H9 (cell line): Measurements from ENCODE around the gene BORA. TPM values are rescaled to one million over a fixed set of nuclear protein-coding genes. Genes with fewer than 3 reads are reported as not detected.

Experiments used
- DNase-seq: peaks from one replicate; pipeline ENCODE4 v3.0.0-alpha.2; 2017
- H2AFZ ChIP-seq: one replicate; pipeline ENCODE4 v1.6.1; 2013; ENCODE audit warnings: mild to moderate bottlenecking, low read length, control low read depth, moderate library complexity
- H2AK5ac ChIP-seq: 2 replicates; pipeline ENCODE4 v1.6.1; 2013; ENCODE audit warnings: low read length, control low read depth, mixed read lengths; ENCODE audit not compliant: insufficient read length
- H2BK120ac ChIP-seq: one replicate; pipeline ENCODE4 v1.6.1; 2013; ENCODE audit warnings: low read depth, mild to moderate bottlenecking, low read length, control low read depth, inconsistent platforms; ENCODE audit not compliant: poor library complexity, severe bottlenecking
- H2BK12ac ChIP-seq: 2 replicates; pipeline ENCODE4 v1.6.1; 2013; ENCODE audit warnings: low read length, control low read depth, mixed read lengths, low read depth; ENCODE audit not compliant: insufficient read length
- H2BK15ac ChIP-seq: 2 replicates; pipeline ENCODE4 v1.6.1; 2013; ENCODE audit warnings: low read depth, low read length, control low read depth
- H2BK20ac ChIP-seq: one replicate; pipeline ENCODE4 v1.6.1; 2013; ENCODE audit warnings: low read depth, mild to moderate bottlenecking, low read length, control low read depth, inconsistent platforms; ENCODE audit not compliant: poor library complexity, severe bottlenecking
- H2BK5ac ChIP-seq: 2 replicates; pipeline ENCODE4 v1.6.1; 2013; ENCODE audit warnings: low read length, control low read depth, mixed read lengths; ENCODE audit not compliant: insufficient read length
- H3K14ac ChIP-seq: 2 replicates; pipeline ENCODE4 v1.6.1; 2013; ENCODE audit warnings: low read length, control low read depth; ENCODE audit not compliant: insufficient read depth
- H3K18ac ChIP-seq: 2 replicates; pipeline ENCODE4 v1.6.1; 2013; ENCODE audit warnings: low read depth, mild to moderate bottlenecking, mixed read lengths, low read length, control low read depth; ENCODE audit not compliant: insufficient read length
- H3K23ac ChIP-seq: 2 replicates; pipeline ENCODE4 v1.6.1; 2013; ENCODE audit warnings: low read length, control low read depth, mixed read lengths, low read depth; ENCODE audit not compliant: insufficient read length
- H3K23me2 ChIP-seq: 2 replicates; pipeline ENCODE4 v1.6.1; 2013; ENCODE audit warnings: low read depth, mild to moderate bottlenecking, mixed read lengths, low read length, control low read depth; ENCODE audit not compliant: insufficient read length, poor library complexity, severe bottlenecking
- H3K27ac ChIP-seq: 2 replicates; pipeline ENCODE4 v1.5.1; 2013; ENCODE audit warnings: low read length, control low read depth, mixed read lengths, low read depth; ENCODE audit not compliant: insufficient read length
- H3K27me3 ChIP-seq: 2 replicates; pipeline ENCODE4 v1.6.1; 2013; ENCODE audit warnings: low read length, control low read depth, inconsistent platforms; ENCODE audit not compliant: insufficient read depth
- H3K4ac ChIP-seq: 2 replicates; pipeline ENCODE4 v1.6.1; 2013; ENCODE audit warnings: low read depth, mild to moderate bottlenecking, control low read depth, inconsistent platforms, low read length, moderate library complexity
- H3K4me1 ChIP-seq: 2 replicates; pipeline ENCODE4 v1.6.1; 2013; ENCODE audit warnings: low read length, control low read depth, inconsistent platforms; ENCODE audit not compliant: insufficient read depth
- H3K4me2 ChIP-seq: 2 replicates; pipeline ENCODE4 v1.6.1; 2013; ENCODE audit warnings: low read length, control low read depth, mixed read lengths; ENCODE audit not compliant: insufficient read length, insufficient read depth
- H3K56ac ChIP-seq: 2 replicates; pipeline ENCODE4 v1.6.1; 2013; ENCODE audit warnings: low read depth, mild to moderate bottlenecking, mixed read lengths, low read length, control low read depth; ENCODE audit not compliant: insufficient read length
- H3K79me1 ChIP-seq: 2 replicates; pipeline ENCODE4 v1.6.1; 2013; ENCODE audit warnings: low read depth, mild to moderate bottlenecking, moderate library complexity, low read length, control low read depth, inconsistent platforms; ENCODE audit not compliant: insufficient read depth, poor library complexity, severe bottlenecking
- H3K79me2 ChIP-seq: 2 replicates; pipeline ENCODE4 v1.6.1; 2013; ENCODE audit warnings: low read length, control low read depth, inconsistent platforms; ENCODE audit not compliant: insufficient read depth
- H3K9ac ChIP-seq: 2 replicates; pipeline ENCODE4 v1.6.1; 2013; ENCODE audit warnings: low read length, control low read depth, mixed read lengths; ENCODE audit not compliant: insufficient read length; ENCODE audit errors: extremely low read depth
- H3K9me3 ChIP-seq: one replicate; pipeline ENCODE4 v1.6.1; 2013; ENCODE audit warnings: low read depth, low read length, inconsistent platforms; ENCODE audit not compliant: control insufficient read depth
- H3T11ph ChIP-seq: one replicate; pipeline ENCODE4 v1.6.1; 2013; ENCODE audit warnings: mild to moderate bottlenecking, low read length, control low read depth, inconsistent platforms
- H4K20me1 ChIP-seq: one replicate; pipeline ENCODE4 v1.6.1; 2013; ENCODE audit not compliant: control insufficient read depth, insufficient read length, insufficient read depth
- H4K5ac ChIP-seq: 2 replicates; pipeline ENCODE4 v1.6.1; 2013; ENCODE audit warnings: low read depth, mild to moderate bottlenecking, mixed read lengths, low read length, control low read depth; ENCODE audit not compliant: insufficient read length
- H4K8ac ChIP-seq: replicated peaks from 2 replicates; pipeline ENCODE4 v1.6.1; 2013; ENCODE audit warnings: low read length, control low read depth, mixed read lengths, low read depth; ENCODE audit not compliant: insufficient read length
- H4K91ac ChIP-seq: 2 replicates; pipeline ENCODE4 v1.6.1; 2013; ENCODE audit warnings: low read depth, mild to moderate bottlenecking, moderate library complexity, mixed read lengths, low read length, control low read depth; ENCODE audit not compliant: insufficient read length
- H3K27ac Mint-ChIP-seq, 3 experiments: 2 replicates in 2 of 3; 3 replicates in 1 of 3; pipeline ENCODE4 v1.8.0; 2020 to 2021; ENCODE audit warnings: mixed read lengths in 3 of 3, mild to moderate bottlenecking in 1 of 3, moderate library complexity in 1 of 3
- H3K27me3 Mint-ChIP-seq: 2 replicates; pipeline ENCODE4 v1.8.0; 2021; ENCODE audit warnings: low read depth, mild to moderate bottlenecking, moderate library complexity, mixed read lengths
- H3K36me3 Mint-ChIP-seq, 3 experiments: 2 replicates in 2 of 3; 3 replicates in 1 of 3; pipeline ENCODE4 v1.8.0; 2020 to 2021; ENCODE audit warnings: low read depth in 3 of 3, mixed read lengths in 3 of 3; ENCODE audit not compliant: insufficient read depth in 1 of 3
- H3K4me1 Mint-ChIP-seq, 2 experiments: 2 replicates each; pipeline ENCODE4 v1.8.0; 2020; ENCODE audit warnings: mixed read lengths in 2 of 2
- H3K4me3 Mint-ChIP-seq, 2 experiments: 2 replicates in 1 of 2; 3 replicates in 1 of 2; pipeline ENCODE4 v1.8.0; 2020 to 2021; ENCODE audit warnings: mild to moderate bottlenecking in 2 of 2, mixed read lengths in 2 of 2, moderate library complexity in 1 of 2
- H3K9me3 Mint-ChIP-seq, 2 experiments: 2 replicates in 1 of 2; 3 replicates in 1 of 2; pipeline ENCODE4 v1.8.0; 2020; ENCODE audit warnings: mild to moderate bottlenecking in 2 of 2, mixed read lengths in 2 of 2, moderate library complexity in 1 of 2
- WGBS: extraction: QIAGEN DNeasy Blood & Tissue Kit; methylation state at CpG from one replicate; pipeline ENCODE4 v1.1.7; 2013; ENCODE audit warnings: missing lambda C conversion rate, low lambda C conversion rate, mixed read lengths; ENCODE audit not compliant: insufficient read length; ENCODE audit errors: extremely low coverage; 5-methylcytosine and 5-hydroxymethylcytosine counted together
- total RNA-seq: library from RNA; stranded (reverse); gene quantifications from 2 replicates; pipeline ENCODE4 v1.2.1, GENCODE V29; 2021
- TF ChIP-seq, protein P1 (sequence below): fragments of 200-600 bp; sonication (generic); conservative IDR thresholded peaks from 3 replicates; pipeline ENCODE4 v1.8.0; 2021; ENCODE audit warnings: antibody characterized with exemption, mild to moderate bottlenecking

The BORA gene
- total RNA-seq, 1 experiment from 2014 or later = 16.5 TPM

DNA sequence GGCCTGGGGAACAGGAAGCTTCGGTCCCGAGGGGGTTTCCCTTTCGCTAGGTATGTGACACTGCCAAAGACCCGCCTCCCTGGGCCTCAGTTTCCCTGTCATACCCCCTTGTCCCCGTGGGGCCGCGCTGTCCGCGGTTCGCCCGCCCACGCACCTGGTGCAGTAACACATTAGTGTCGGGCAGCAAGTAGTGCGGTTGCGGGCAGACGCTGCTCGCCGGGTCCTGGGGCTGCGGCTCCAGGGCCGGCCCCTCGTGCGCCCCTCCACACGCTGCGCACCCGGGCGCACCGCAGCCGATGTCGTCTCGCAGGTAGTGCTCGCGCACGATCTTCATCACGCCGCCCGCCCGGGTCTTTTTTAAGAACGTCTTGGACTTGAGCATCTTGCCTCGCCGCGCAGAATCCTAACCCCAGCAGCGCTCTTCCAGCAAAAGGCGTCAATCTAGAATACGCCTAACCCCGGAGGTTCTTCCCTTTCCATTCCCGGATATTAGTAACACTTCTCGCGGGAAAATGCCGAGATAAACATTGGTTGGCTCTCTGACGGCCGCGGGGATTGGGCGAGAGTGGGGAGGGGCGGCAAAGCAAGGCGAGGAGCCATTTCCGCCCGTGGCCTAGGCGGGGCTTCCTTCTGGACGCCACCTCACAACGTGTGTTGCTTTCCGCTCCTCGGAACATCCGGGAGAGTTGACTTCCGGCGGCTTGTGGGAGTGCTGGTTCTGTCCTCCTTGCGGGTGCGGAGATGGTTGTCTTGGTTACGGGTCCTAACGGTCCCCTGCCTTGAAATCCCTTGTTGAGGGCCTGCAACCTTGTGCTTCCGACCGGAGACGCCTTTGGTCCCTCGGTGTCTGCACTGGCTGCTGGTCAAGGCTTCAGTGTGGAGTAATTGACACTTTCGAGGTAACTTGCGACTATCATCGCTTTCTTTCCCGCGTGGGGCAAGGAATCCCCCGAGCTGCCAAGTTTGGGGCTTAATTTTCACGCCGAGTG lies 54.0 kb downstream of the BORA start, which contains the start of the genes DIS3 and PIBF1:
DIS3 (minus strand) TSS at position 450 of the 989 bp plus-strand sequence; CDS start at position 382, 68 bp downstream.
PIBF1 (plus strand) TSS at position 683 of the 989 bp plus-strand sequence. CDS start 1,337 bp downstream, outside the sequence.
- H3K9me3 ChIP-seq = no peaks in the 10 kb centered on the region
- Mint-ChIP-seq H3K27me3 (no peaks in the 10 kb centered on the region), H3K4me1 (peaks cover 14 to 17% of the 10 kb centered on the region in 2 experiments), H3K27ac (peak within 1 kb of the TSS; percentile 99 to 100 (median 99)), H3K36me3 (peaks cover 5 to 40% (median 32%) of the 10 kb centered on the region in 3 experiments), H3K4me3 (peak within 1 kb of the TSS; percentile 99), H3K9me3 (no peaks in the 10 kb centered on the region)
- TF ChIP-seq, protein P1, sequence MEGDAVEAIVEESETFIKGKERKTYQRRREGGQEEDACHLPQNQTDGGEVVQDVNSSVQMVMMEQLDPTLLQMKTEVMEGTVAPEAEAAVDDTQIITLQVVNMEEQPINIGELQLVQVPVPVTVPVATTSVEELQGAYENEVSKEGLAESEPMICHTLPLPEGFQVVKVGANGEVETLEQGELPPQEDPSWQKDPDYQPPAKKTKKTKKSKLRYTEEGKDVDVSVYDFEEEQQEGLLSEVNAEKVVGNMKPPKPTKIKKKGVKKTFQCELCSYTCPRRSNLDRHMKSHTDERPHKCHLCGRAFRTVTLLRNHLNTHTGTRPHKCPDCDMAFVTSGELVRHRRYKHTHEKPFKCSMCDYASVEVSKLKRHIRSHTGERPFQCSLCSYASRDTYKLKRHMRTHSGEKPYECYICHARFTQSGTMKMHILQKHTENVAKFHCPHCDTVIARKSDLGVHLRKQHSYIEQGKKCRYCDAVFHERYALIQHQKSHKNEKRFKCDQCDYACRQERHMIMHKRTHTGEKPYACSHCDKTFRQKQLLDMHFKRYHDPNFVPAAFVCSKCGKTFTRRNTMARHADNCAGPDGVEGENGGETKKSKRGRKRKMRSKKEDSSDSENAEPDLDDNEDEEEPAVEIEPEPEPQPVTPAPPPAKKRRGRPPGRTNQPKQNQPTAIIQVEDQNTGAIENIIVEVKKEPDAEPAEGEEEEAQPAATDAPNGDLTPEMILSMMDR = no peak
- no peak within 1 kb of the TSS for H2BK5ac ChIP-seq
- H3K18ac ChIP-seq = peak within 1 kb of the TSS; percentile 74
- H2BK15ac ChIP-seq = no peak within 1 kb of the TSS
- no peak within 1 kb of the TSS for H3K23ac ChIP-seq
- no peak within 1 kb of the TSS for H3K4ac ChIP-seq
- no peaks in the 10 kb centered on the region for H3K4me1 ChIP-seq
- H4K20me1 ChIP-seq = no peaks in the 10 kb centered on the region
- DNase-seq = peak; percentile 99
- H3K9ac ChIP-seq = peak within 1 kb of the TSS; percentile 69
- peak within 1 kb of the TSS; percentile 70 for H3K4me2 ChIP-seq
- no CpG with 5 or more reads among the region's 81 CpGs for WGBS
- peak within 1 kb of the TSS; percentile 62 for H3K14ac ChIP-seq
- peaks cover 2% of the 10 kb centered on the region for H3K79me1 ChIP-seq
- H2BK120ac ChIP-seq = no peak within 1 kb of the TSS
- H3K27me3 ChIP-seq = no peaks in the 10 kb centered on the region
- H3K56ac ChIP-seq = no peak within 1 kb of the TSS
- H4K91ac ChIP-seq = no peak within 1 kb of the TSS
- H2AFZ ChIP-seq = peak within 1 kb of the TSS; percentile 51
- H4K5ac ChIP-seq = no peak within 1 kb of the TSS
- H3K23me2 ChIP-seq = peaks cover 9% of the 10 kb centered on the region
- no peak within 1 kb of the TSS for H3T11ph ChIP-seq
- no peak within 1 kb of the TSS for H2BK12ac ChIP-seq
- no peak within 1 kb of the TSS for H3K27ac ChIP-seq
- H3K79me2 ChIP-seq = peaks cover 10% of the 10 kb centered on the region; the same call in 1 of the 2 replicates
- no peak within 1 kb of the TSS for H2BK20ac ChIP-seq
- no peak within 1 kb of the TSS for H4K8ac ChIP-seq
- no peak within 1 kb of the TSS for H2AK5ac ChIP-seq
